Measurements from ENCODE around the gene CBFA2T3. TPM values are rescaled to one million over a fixed set of nuclear protein-coding genes. Genes with fewer than 3 reads are reported as not detected.
A peak's percentile ranks its signal among the peaks of the same experiment; 100 is the strongest.

Gene CBFA2T3
- total and polyA plus RNA-seq, 2 of the 13 experiments (the other 11 are each of a cell fraction or from before 2014, with no cell fraction given), result 0.05 TPM; not detected in 1

- in situ Hi-C loops (cut with HindIII; ENCODE audit: extremely low pct_ligation_motif_present, low pct_unique_long_range_greater_than_20kb) (no loop called here), intact Hi-C loops (cut with micrococcal nuclease; ENCODE audit: unreplicated experiment) (loop anchor here (5.0 kb wide), 1 partner anchor 226 kb away; no protein-coding TSS in a partner anchor)
- WGBS (ENCODE audit: low lambda C conversion rate), result 18% methylated on average over 20 of the region's 152 CpGs
- Histone ChIP-seq H3K27ac (ENCODE audit: extremely low read length, insufficient read depth, low read length) (no peak overlapping the region), H3K4me1 (ENCODE audit: insufficient read depth, low read length) (peaks cover 2% of the 10 kb centered on the region; the same call in 1 of the 2 replicates), H3K36me3 (replicated peaks in 1 of 2; ENCODE audit: control insufficient read depth in 1 of 2, insufficient read depth in 2 of 2, low read length in 2 of 2) (no peaks in the 10 kb centered on the region), H3K9ac (ENCODE audit: insufficient read depth, low read depth, low read length) (no peak overlapping the region), H3K9me3 (ENCODE audit: low read length) (no peaks in the 10 kb centered on the region), H2AFZ (ENCODE audit: low read length) (no peak overlapping the region), H3K4me3 (replicated peaks in 1 of 3; ENCODE audit: insufficient read depth in 1 of 3, low read depth in 2 of 3, low read length in 3 of 3) (peak overlapping the region in 2 of 3 experiments; percentile 10 to 32; a peak in 2 of 6 replicates), H4K20me1 (ENCODE audit: insufficient read depth, low read length) (peaks cover 19% of the 10 kb centered on the region; the same call in 1 of the 2 replicates), H3K4me2 (ENCODE audit: low read depth, low read length) (0 out of 2 replicates have a peak overlapping the region, but pooled peaks have one; percentile 20), H3K27me3 (ENCODE audit: control insufficient read depth in 1 of 2, insufficient read depth in 2 of 2, low read length in 2 of 2) (peaks cover 58 to 88% of the 10 kb centered on the region in 2 experiments), H3K79me2 (ENCODE audit: insufficient read depth, low read length) (no peaks in the 10 kb centered on the region)
- ChIA-PET CTCF (ENCODE audit: low intra/inter-chr PET ratio, low total read pairs) (interaction anchor here (1.6 kb wide), 1 partner anchor 226 kb away, joined by 13 read pairs; no protein-coding TSS in a partner anchor), POLR2A (no interaction called here)
- ATAC-seq (no peak), FAIRE-seq (no peak), DNase-seq (ENCODE audit: low spot score) (no peak)
- no TSS peak for BruUV-seq (replicated peaks)
- TF ChIP-seq PATZ1 (CRISPR knock-in tag; IDR thresholded peaks at IDR 0.05), result 0 out of 2 replicates have a peak, but pooled peaks have one; percentile 7
- no peak for TF ChIP-seq ZNF672 (CRISPR knock-in tag; IDR thresholded peaks at IDR 0.05)
Observed at GRCh38 chr16:88940862-88941817, 35.9 kb downstream of the CBFA2T3 start.

Data from HepG2 (cell line).